Gastrocnemius medialis (tissue), 4 donors: ENCODE measurements around the gene ACAP1.

Source experiments
- CTCF ChIP-seq, 5 experiments: fragments of 450-650 bp in 3 of 5; fragments of 200-600 bp in 2 of 5; sonication (generic) in 2 of 5; IDR thresholded peaks in 4 of 5; conservative IDR thresholded peaks in 1 of 5; 1 replicate in 4 of 5; 2 replicates in 1 of 5; pipeline ENCODE4 v1.5.1; 2016 to 2019; ENCODE audit warnings: antibody characterized with exemption in 5 of 5, mild to moderate bottlenecking in 3 of 5, moderate library complexity in 3 of 5
- POLR2A ChIP-seq, 2 donors: fragments of 450-650 bp; IDR thresholded peaks; one replicate each; pipeline ENCODE4 v1.6.1; 2017; ENCODE audit warnings: antibody characterized with exemption in 2 of 2, mild to moderate bottlenecking in 2 of 2, moderate library complexity in 2 of 2

- no peak for TF ChIP-seq CTCF (IDR thresholded peaks at IDR 0.05 in 4 of 5, conservative IDR thresholded peaks at IDR 0.05 in 1 of 5)
- TF ChIP-seq POLR2A (IDR thresholded peaks at IDR 0.05) = no peak
Observed at GRCh38 chr17:7396147-7396546, 59.8 kb downstream of the ACAP1 start.
